ENCODE results near the gene ANG.
"Not testable (repeated sequence)": the region's sequence is repeated elsewhere in the genome, so short reads cannot be mapped to it uniquely, and the experiment has no call there.

ANG gene

DNA sequence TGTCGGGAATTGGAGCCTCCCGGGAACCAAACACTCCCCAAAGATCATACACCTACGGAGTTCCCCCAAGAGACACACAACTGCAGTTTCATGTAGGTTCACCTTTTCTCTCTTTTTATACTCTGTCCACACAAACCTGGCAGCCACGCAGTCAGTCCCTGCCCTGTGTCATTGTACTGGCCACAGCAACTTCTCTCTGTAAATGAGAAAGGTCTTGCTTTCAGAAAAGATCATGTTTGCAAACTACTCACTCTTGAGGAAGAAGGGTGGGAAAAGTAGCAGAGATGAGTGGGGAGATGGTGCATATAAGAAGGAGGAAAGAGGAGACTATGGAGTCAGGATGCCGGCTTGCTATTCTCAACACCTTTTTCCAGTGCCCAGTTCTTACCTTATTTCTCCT lies 10.4 kb downstream of the ANG start:
- H3K4me3 ChIP-seq (ENCODE audit: low read length), result no peak overlapping the region
- no peak for DNase-seq (ENCODE audit: low read depth)
- TF ChIP-seq, protein P1, sequence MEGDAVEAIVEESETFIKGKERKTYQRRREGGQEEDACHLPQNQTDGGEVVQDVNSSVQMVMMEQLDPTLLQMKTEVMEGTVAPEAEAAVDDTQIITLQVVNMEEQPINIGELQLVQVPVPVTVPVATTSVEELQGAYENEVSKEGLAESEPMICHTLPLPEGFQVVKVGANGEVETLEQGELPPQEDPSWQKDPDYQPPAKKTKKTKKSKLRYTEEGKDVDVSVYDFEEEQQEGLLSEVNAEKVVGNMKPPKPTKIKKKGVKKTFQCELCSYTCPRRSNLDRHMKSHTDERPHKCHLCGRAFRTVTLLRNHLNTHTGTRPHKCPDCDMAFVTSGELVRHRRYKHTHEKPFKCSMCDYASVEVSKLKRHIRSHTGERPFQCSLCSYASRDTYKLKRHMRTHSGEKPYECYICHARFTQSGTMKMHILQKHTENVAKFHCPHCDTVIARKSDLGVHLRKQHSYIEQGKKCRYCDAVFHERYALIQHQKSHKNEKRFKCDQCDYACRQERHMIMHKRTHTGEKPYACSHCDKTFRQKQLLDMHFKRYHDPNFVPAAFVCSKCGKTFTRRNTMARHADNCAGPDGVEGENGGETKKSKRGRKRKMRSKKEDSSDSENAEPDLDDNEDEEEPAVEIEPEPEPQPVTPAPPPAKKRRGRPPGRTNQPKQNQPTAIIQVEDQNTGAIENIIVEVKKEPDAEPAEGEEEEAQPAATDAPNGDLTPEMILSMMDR (conservative IDR thresholded peaks at IDR 0.05; ENCODE audit: low read depth, low read length), result no peak

DNA sequence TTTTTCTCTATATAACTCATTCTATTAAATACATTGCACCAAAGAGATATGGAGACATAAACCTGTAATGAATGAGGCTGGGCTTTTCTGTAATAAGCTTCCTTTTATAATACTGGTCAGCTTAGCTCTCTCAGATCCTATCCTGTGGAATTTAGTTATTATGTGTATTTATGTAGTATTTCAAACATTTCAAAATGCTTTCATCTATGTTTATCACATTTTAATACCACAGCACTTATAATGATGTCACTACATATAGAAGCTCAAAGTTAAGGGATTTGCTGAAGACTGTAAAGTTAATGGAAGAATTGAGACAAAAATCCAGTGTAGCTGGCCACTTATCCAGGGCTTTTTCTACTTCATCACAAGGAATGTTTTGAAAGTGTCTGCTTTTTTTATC lies 11.4 kb downstream of the ANG start:
- no peak for DNase-seq (ENCODE audit: low read depth)
- no peak overlapping the region for H3K4me3 ChIP-seq (ENCODE audit: low read length)
- TF ChIP-seq, protein P1 (conservative IDR thresholded peaks at IDR 0.05; ENCODE audit: low read depth, low read length), result no peak

DNA sequence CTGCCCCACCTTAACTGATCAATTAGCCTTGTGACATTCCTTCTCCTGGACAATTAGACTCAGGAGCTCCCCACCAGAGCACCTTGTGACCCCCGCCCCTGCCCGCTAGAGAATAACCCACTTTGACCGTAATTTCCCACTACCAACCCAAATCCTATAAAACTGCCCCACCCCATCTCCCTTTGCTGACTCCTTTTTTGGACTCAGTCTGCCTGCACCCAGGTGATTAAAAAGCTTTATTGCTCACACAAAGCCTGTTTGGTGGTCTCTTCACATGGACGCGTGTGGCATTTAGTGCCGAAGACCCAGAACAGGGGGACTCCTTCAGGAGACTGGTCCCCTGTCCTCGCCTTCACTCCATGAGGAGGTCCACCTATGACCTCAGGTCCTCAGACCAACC lies 12.4 kb downstream of the ANG start:
- H3K4me3 ChIP-seq (ENCODE audit: low read length); DNase-seq (ENCODE audit: low read depth): not testable (repeated sequence)

DNA sequence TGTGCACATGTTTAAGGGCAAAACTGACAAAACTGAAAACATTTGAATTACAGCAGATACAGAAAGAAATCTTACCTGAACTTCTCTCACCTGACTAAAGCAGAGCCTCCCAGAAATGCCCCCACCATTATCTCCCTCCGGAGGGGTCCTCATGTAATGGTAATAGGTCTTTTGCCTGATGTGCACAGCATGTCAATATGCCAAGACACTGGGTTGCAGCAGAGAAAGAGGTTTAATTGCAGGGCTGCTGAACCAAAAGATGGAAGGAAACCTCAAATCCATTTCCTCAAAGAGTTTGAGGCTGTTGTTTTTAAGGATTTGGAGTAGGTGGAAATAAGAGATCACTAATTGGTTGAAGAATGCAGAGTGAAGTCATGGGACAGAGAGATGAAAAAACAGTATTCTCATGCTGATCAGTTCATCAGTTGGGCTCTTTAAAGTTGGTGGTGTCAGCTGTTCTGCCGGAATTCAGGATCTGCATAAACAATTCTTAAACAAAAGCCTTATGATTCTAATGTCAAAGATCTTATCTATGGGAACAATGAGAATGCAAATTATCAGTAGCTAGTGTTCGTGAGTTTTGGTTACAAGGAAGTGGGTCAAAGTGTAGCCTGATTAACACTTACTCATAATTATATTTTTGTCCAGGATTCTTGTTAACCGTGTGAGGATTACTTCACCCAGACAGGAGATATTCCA lies 18.2 kb downstream of the ANG start:
- no peak overlapping the region for H3K4me3 ChIP-seq (ENCODE audit: low read length)
- TF ChIP-seq, protein P1 (conservative IDR thresholded peaks at IDR 0.05; ENCODE audit: low read depth, low read length), result no peak
- no peak for DNase-seq (ENCODE audit: low read depth)

DNA sequence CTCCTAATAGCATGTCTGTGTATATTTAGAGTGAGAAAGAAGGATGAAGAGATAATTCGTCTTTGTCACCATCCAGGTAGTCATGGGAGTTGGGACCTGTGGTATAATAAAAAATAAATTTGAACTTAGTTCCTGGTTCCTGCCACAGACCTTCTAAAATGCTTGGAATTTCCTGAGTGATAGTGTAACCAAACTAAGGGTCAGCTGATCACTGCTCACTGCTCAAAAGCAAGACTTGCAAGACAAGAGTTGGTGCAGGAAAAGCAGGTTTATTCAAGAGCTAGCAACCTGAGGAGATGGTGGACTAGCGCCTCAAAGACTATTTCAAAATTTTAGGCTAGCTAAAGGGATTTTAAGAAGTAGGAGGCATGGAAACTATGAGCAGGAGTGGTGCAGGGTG lies 19.1 kb downstream of the ANG start:
- H3K4me3 ChIP-seq (ENCODE audit: low read length), result no peak overlapping the region
- DNase-seq (ENCODE audit: low read depth), result no peak

DNA sequence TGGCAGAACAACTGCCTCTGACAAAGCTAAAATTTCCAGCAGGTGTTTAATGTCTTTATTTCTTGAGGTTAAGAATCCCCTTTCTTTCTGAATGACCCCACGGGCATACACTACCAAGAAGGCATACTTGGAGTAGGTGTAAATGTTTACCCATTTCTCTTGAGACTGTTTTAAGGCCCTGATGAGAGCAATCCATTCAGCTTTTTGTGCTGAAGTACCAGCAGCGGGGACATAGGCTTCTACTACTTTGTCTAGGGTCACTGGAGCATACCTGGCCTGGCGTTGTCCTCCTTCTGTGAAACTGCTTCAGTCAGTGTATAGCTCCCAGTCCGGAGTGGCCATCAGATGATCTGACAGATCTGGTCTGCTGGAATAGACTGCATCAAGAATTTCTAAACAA lies 22.7 kb downstream of the ANG start:
- no peak for DNase-seq (ENCODE audit: low read depth)
- no peak overlapping the region for H3K4me3 ChIP-seq (ENCODE audit: low read length)
- TF ChIP-seq, protein P1 (conservative IDR thresholded peaks at IDR 0.05; ENCODE audit: low read depth, low read length), result no peak

More for the DNA sequence above, 19.1 kb downstream of the ANG start:
- TF ChIP-seq, protein P1 (conservative IDR thresholded peaks at IDR 0.05; ENCODE audit: low read depth, low read length), result no peak

DNA sequence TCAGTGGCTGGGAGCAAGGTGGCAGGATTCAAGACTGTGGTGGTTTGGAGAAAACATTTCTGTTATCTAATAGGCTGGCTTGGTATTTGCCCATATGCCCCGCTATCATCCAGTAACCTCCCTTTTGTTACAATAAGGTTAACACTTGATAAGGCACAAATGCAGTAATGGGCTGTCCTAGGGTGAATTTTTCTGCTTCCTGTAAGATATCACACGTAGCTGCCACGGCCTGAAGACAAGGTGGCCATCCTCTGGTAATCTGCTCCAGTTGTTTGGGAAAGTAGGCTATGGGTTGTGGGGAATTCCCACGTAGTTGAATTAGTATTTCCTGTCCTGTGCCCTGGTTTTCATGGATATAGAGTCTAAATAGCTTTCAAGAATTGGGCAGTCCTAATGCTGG lies 23.1 kb downstream of the ANG start:
- DNase-seq (ENCODE audit: low read depth), result no peak
- no peak overlapping the region for H3K4me3 ChIP-seq (ENCODE audit: low read length)
- TF ChIP-seq, protein P1 (conservative IDR thresholded peaks at IDR 0.05; ENCODE audit: low read depth, low read length), result no peak
